Left colon (tissue), 2 donors: Measurements from ENCODE around the gene TMEM135. TPM values are rescaled to one million over a fixed set of nuclear protein-coding genes. Genes with fewer than 3 reads are reported as not detected.
"Not testable (repeated sequence)": the region's sequence is repeated elsewhere in the genome, so short reads cannot be mapped to it uniquely, and the experiment has no call there.

Experiments
- ATAC-seq: fragments of 200-7000 bp; cut with Tn5 transposase; one replicate; pipeline ENCODE4 v1.9.1; 2020; ENCODE audit warnings: mild to moderate bottlenecking, moderate library complexity
- DNase-seq, 2 donors: peaks; one replicate each; pipeline ENCODE4 v3.0.0-alpha.2; 2020
- intact Hi-C, 2 donors: fragments of 100-400 bp; cut with DNase I in 1 of 2; cut with micrococcal nuclease in 1 of 2; formaldehyde crosslinking; loops; one replicate each; pipeline versions ENCODE4 v1.11.2 to v1.14.0; 2022; cut with DNase I, micrococcal nuclease
- total RNA-seq, 2 donors: library from RNA; stranded (reverse); fragmentation: NEBNext Ultra II Directional; extraction: Animal tissue kit (Norgen Biotek cat#: 25700); gene quantifications; one replicate each; pipeline ENCODE4 v1.2.1, GENCODE V29; 2021
- donor health status: DM: no; HTN: no; CAD: no.
- donor health status: DM: yes; HTN: yes; CAD: no.

TMEM135 gene
- total RNA-seq, 2 donors from 2014 or later, result 37.2 to 38.8 TPM

DNA sequence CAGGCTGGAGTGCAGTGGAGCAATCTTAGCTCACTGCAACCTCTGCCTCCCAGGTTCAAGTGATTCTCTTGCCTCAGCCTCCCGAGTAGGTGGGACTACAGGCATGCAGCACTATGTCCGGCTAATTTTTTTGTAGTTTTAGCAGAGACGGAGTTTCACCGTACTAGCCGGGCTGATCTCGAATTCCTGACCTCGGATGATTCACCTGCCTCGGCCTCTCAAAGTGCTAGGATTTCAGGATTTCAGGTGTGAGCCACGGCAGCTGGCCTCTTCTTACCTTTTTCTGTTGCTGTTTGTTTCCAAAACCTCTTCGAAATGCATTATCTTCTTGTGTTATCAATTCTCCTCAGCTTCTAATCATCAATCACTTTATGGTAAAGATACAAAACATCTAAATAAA, 22.1 kb upstream of the TMEM135 start:
- ATAC-seq, result no peak
- intact Hi-C loops, result no loop called here
- DNase-seq, result no peak

GRCh38 chr11:87019613-87020271, 18.0 kb upstream of the TMEM135 start:
- ATAC-seq (peak; percentile 92), DNase-seq (no peak)
- intact Hi-C loops, result no loop called here

DNA sequence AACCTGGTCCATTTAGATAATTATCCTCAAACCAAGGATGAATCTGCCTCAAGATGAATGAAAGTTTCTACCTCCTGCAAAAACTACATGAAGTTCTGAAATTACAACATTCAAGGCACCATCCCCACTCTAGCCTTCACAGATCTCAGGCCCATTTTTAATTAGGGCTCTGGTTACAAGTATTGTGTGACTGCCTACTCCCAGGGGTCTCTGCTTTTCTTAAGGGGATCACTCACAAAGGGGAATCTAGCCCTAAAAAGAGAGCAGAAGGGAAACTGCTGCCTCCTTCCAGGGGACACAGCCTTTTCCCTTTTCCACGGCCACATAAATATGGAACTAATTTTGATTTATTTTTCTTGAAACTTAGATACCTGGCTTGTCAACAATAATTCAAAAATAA, 17.4 kb upstream of the TMEM135 start:
- intact Hi-C loops, result no loop called here
- ATAC-seq (no peak), DNase-seq (no peak)

GRCh38 chr11:87020764-87021365, 16.9 kb upstream of the TMEM135 start:
- ATAC-seq (no peak), DNase-seq (no peak)
- intact Hi-C loops, result no loop called here

DNA sequence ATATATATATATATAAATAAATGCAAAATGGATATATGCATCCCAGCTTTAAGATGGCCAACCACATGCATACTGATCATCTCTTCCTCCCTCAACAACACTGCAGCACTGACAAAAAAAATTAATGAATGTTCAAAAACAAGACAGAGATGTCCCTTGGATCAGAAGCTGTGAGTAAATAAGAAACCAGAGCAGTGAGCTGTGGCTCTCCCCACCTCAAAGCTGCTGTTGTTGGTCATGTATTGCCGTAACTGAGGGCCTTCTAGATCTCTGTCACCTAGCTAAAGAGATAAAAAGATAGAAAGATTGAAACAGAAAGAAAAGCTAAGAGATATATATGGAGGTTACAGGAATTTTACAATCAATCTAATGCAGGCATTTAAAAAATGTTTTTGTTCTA, 15.5 kb upstream of the TMEM135 start:
- intact Hi-C loops, result no loop called here
- ATAC-seq (no peak), DNase-seq (no peak)

DNA sequence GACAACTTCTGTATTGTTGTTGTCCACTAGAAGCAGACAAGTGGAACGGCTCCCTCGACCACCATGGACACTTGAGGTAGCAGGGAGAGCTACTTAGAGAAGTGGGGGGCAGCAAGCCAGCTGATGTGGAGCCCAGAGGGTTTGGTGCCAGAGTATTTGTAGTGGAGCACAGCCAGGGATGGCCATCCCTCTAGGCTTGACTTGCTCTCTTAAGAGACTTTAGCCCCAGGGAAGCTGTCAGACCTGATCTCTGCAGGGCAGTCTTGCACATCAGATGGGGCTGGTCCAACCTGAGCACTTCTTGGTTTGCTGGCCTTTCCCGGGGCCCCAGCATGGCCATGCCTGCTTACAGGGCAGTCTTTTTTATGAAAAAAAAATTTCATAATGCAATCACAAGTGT, 15.0 kb upstream of the TMEM135 start:
- ATAC-seq (no peak), DNase-seq (no peak)
- intact Hi-C loops, result no loop called here

DNA sequence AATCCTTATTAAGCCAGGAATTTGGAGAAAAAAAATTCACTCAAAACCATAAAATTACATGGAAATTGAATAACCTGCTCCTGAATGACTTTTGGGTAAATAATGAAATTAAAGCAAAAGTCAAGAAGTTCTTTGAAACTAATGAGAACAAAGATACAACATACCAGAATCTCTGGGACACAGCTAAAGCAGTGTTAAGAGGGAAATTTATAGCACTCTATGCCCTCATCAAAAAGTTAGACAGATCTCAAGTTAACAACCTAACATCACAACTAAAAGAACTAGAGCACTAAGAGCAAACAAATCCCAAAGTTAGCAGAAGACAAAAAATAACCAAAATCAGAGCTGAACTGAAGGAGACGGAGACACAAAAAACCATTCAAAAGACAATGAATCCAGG, 11.3 kb upstream of the TMEM135 start:
- intact Hi-C loops, ATAC-seq: not testable (repeated sequence)

GRCh38 chr11:87030458-87031054, 7.2 kb upstream of the TMEM135 start:
- intact Hi-C loops, result no loop called here
- no peak for DNase-seq
- ATAC-seq, result no peak

More for the DNA sequence above, 11.3 kb upstream of the TMEM135 start:
- not testable (repeated sequence) for DNase-seq

- intact Hi-C loops, result no loop called here
- no peak for ATAC-seq
- DNase-seq, result no peak
Observed at GRCh38 chr11:87031433-87032170, 6.1 kb upstream of the TMEM135 start.

DNA sequence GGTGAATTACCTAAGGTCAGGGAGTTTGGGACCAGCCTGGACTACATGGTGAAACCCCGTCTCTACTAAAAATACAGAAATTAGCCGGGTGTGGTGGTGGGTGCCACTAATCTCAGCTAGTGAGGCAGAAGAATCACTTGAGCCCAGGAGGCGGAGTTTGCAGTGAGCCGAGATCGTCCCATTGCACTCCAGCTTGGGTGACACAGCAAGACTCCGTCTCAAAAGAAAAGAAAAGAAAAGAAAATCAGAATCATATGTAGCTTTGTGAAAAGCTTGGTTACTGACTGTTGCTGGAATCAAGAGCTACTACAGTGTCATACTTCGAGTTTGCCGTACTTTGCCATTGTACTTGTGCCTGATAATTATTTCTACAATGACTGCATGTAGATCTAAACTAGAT, 4.2 kb upstream of the TMEM135 start:
- DNase-seq, result no peak
- intact Hi-C loops, result no loop called here
- ATAC-seq, result no peak

DNA sequence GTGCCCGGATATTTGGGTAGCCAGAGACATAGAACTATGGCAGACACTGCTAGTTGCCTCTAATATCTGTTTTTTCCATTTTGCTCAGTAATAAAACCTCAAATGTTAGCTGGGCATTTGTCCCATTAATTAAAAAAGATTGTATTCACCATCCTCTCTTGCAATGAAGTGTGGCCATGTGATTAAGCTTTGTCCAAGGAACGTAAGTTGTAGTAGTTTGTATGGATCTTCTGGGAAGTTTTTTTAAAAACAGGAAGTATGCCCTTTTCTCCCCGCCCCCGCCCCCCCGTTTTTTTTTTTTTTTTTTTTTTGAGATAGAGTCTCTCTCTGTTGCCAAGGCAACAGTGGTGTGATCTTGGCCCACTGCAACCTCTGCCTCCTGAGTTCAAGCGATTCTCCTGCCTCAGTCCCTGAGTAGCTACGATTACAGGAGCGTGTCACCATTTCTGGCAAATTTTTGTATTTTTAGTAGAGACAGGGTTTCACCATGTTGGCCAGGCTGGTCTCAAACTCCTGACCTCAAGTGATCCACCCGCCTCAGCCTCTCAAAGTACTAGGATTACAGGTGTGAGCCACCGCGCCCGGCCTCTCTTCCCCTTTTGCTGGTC, 1.7 kb upstream of the TMEM135 start:
- DNase-seq (no peak), ATAC-seq (no peak)
- intact Hi-C loops, result no loop called here

- ATAC-seq (peak; percentile 34), DNase-seq (peak in 1 of 2 donors; percentile 37)
- intact Hi-C loops, result no loop called here
Observed at GRCh38 chr11:87036756-87037449, 831 bp upstream of the TMEM135 start.

DNA sequence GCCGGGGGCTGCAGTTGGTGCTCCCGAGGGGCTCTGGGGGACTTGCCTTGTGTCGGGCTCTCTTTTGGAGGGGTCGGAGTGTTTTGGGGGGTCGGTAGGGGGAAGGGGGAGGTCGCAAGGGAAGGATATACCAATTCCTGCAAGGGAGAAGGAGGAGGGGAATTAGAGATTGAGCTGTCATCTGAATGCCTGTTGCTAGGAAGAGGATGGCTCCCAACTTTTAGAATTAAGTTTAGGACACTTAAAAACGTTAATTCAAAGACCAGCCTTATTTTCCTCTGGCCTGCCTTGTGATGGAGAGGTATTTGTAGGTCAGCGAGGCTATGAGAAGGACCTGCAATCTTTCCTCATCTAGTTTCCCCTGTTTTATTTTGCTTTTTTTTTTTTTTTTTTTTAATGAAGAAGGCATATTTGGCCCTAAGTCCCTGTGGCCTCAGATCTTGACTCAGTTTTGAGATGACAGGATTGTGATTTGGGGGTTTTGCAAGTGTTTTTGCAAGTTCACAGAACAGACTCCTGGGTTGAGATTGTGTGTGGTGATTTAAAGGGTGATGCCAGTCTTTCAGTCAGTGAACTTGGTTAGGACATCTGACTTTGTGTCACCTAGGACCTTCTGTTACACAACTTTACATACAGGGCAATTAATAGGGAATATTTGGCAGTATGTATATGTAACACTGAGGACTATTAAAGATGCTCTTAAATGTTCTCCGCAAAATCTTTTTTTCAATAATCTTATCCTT, 672 bp downstream of the TMEM135 start:
- intact Hi-C loops, result no loop called here
- DNase-seq (no peak), ATAC-seq (no peak)

GRCh38 chr11:87039371-87039770, 1.6 kb downstream of the TMEM135 start:
- no peak for DNase-seq
- intact Hi-C loops, result no loop called here
- ATAC-seq, result no peak

GRCh38 chr11:87043894-87044293, 6.2 kb downstream of the TMEM135 start:
- intact Hi-C loops, result no loop called here
- ATAC-seq, result no peak
- DNase-seq, result no peak

DNA sequence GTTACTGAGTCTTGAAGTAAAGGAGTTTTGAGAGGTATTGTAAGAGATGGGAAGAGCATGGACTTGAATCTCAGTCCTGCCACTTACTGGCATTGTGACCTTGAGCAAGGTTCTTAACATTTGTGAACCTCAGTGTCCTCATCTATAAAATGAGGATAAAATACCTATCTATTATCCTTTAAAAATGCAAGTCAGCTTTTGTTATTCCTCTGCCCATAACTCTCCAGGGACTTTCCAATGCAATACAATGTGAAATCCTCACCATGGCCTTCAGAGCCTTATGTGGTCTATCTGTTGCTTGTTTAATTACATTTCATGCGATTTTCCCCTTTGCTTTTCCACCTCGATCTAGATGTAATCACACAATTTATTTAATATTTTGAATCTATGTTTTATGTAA, 9.1 kb downstream of the TMEM135 start:
- intact Hi-C loops, result no loop called here
- ATAC-seq, result no peak
- no peak for DNase-seq

DNA sequence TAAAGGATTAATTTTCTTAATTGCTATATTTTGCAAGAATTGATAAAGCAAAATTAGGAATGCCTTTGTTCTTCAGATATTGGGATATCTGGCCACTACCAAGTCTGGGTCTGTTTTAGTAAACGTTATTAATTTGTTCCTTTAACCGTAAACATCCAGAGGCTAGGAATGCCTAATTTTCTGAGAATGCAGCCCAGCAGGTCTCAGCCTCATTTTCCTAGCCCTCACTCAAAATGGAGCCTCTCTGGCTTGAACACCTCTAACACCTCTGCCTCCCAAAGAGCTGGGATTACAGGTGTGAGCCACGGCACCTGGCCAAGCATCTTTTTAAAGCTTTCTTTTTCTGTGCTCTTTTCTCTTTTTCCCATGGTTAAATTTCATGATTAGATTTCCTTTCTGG, 18.4 kb downstream of the TMEM135 start:
- DNase-seq, result no peak
- intact Hi-C loops, result no loop called here
- ATAC-seq, result no peak

- no peak for DNase-seq
- no peak for ATAC-seq
- intact Hi-C loops, result no loop called here
Observed at GRCh38 chr11:87057749-87058148, 20.0 kb downstream of the TMEM135 start.
